AG09309 (cell line): ENCODE data around the gene PEX13.

Experiments used
- DNase-seq: peaks from one replicate; pipeline ENCODE4 v3.0.0-alpha.2; 2010; ENCODE audit warnings: low read depth
- H3K4me3 ChIP-seq: 2 replicates; pipeline ENCODE4 v1.5.1; 2011; ENCODE audit warnings: mild to moderate bottlenecking, low read depth, low read length, moderate library complexity; ENCODE audit not compliant: control insufficient read depth
- CTCF ChIP-seq: IDR thresholded peaks from 2 replicates; pipeline ENCODE4 v1.5.1; 2011; ENCODE audit warnings: mild to moderate bottlenecking, low read depth, low read length, inconsistent platforms; ENCODE audit not compliant: insufficient read depth, control insufficient read depth; ENCODE audit errors: missing control alignments

The PEX13 gene

GRCh38 chr2:61017556-61018317, at the start of gene PEX13, which contains the start of gene PUS10:
Gene PEX13, plus strand, starts transcription at chr2:61017720. Its CDS starts 40 bp downstream, at chr2:61017760.
Gene PUS10, minus strand, starts transcription at chr2:61018255. Its CDS starts 6,365 bp downstream, at chr2:61011890.
- no peak for DNase-seq
- TF ChIP-seq CTCF, result no peak
- peak within 1 kb of the TSS; percentile 94 for H3K4me3 ChIP-seq

- H3K4me3 ChIP-seq, result no peak overlapping the region
- no peak for TF ChIP-seq CTCF
- no peak for DNase-seq
Observed at GRCh38 chr2:60972889-60973656, 44.4 kb upstream of the PEX13 start.

- no peak for DNase-seq
- H3K4me3 ChIP-seq, result no peak overlapping the region
- TF ChIP-seq CTCF, result no peak
Observed at GRCh38 chr2:60973705-60974104, 43.8 kb upstream of the PEX13 start.

GRCh38 chr2:60974652-60975051, 42.9 kb upstream of the PEX13 start:
- TF ChIP-seq CTCF, result no peak
- H3K4me3 ChIP-seq, result no peak overlapping the region
- no peak for DNase-seq

GRCh38 chr2:60976256-60976850, 41.2 kb upstream of the PEX13 start:
- no peak for TF ChIP-seq CTCF
- H3K4me3 ChIP-seq, result no peak overlapping the region
- DNase-seq, result no peak

GRCh38 chr2:60976875-60977561, 40.5 kb upstream of the PEX13 start:
- DNase-seq, result no peak
- TF ChIP-seq CTCF, result no peak
- no peak overlapping the region for H3K4me3 ChIP-seq
